NCI-H1436 treated with DMSO at 0.1 percent for 48 hours (cell line): Measurements from ENCODE around the gene EFL1.

Experiments used
- DNase-seq: peaks from one replicate; lab custom pipeline; 2025; lab: John Stamatoyannopoulos, UW

Gene EFL1

GRCh38 chr15:82122746-82123400 is 139.7 kb downstream of the EFL1 start:
- no peak for DNase-seq

GRCh38 chr15:82118040-82118439 is 144.5 kb downstream of the EFL1 start:
- DNase-seq = no peak

- no peak for DNase-seq
These were observed 145.2 kb downstream of the EFL1 start for GRCh38 chr15:82117296-82117695.

GRCh38 chr15:82114660-82115059 is 147.9 kb downstream of the EFL1 start:
- DNase-seq = no peak

- DNase-seq = no peak
These were observed 149.3 kb downstream of the EFL1 start for GRCh38 chr15:82113106-82113715.

GRCh38 chr15:82111918-82112317 is 150.6 kb downstream of the EFL1 start:
- no peak for DNase-seq

- DNase-seq = no peak
These were observed 152.4 kb downstream of the EFL1 start for GRCh38 chr15:82110144-82110543.

GRCh38 chr15:82108489-82109078 is 153.9 kb downstream of the EFL1 start:
- no peak for DNase-seq

- no peak for DNase-seq
These were observed 155.9 kb downstream of the EFL1 start for GRCh38 chr15:82106679-82107078.

GRCh38 chr15:82105451-82106215 is 156.9 kb downstream of the EFL1 start:
- DNase-seq = peak; percentile 53

GRCh38 chr15:82103468-82103867 is 159.1 kb downstream of the EFL1 start:
- DNase-seq = no peak

GRCh38 chr15:82100111-82100929 is 162.2 kb downstream of the EFL1 start:
- no peak for DNase-seq

- no peak for DNase-seq
These were observed 163.9 kb downstream of the EFL1 start for GRCh38 chr15:82098674-82099073.

GRCh38 chr15:82095803-82096202 is 166.7 kb downstream of the EFL1 start:
- DNase-seq = no peak

GRCh38 chr15:82093774-82094211 is 168.7 kb downstream of the EFL1 start:
- no peak for DNase-seq

GRCh38 chr15:82093325-82093724 is 169.2 kb downstream of the EFL1 start:
- DNase-seq = no peak

GRCh38 chr15:82091636-82092140 is 170.8 kb downstream of the EFL1 start:
- no peak for DNase-seq

- no peak for DNase-seq
These were observed 176.1 kb downstream of the EFL1 start for GRCh38 chr15:82086243-82086995.

GRCh38 chr15:82081914-82082762 is 180.4 kb downstream of the EFL1 start:
- no peak for DNase-seq

- no peak for DNase-seq
These were observed 181.8 kb downstream of the EFL1 start for GRCh38 chr15:82080774-82081173.
